Activated CD4-positive, alpha-beta T cell treated with anti-CD3 and anti-CD28 coated beads, Interleukin-2, amount 50 U/mL, for 4 hours (primary cell): ENCODE measurements around the gene UCK2.

Experiments
- DNase-seq, 2 experiments: peaks; one replicate each; pipeline ENCODE4 v3.0.0-alpha.2; 2020

The UCK2 gene

DNA sequence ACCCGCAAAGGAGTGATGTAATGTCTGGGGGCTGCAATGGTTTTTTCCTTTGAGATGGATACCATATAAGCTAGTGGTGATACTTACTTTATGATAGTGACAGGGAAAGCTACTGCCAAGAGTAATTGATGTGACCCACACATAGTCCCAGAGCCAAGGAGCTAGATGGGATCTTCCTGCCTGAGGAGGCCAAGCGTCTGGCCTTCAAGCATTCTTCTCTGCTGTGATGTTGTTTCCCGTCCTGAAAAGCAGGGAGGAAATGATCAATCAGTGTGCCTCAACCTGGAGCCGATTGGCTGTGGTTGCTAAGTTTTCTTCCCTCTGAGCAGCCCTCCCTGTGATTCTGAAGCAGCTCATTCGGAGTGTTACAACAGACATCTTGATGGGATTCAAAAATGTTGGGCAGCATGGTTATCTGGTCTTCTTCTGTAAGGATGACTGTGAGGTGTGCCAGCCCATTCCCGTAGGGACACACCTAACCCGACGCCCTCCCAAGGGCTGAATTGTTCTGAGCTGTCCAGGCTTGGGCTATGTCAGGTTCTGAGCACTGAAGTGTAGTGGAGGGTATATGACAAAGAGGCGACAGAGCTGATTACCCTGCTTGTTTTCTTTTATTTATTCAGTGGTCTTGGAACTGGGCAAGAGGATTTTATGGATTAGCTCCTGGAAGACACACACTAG is 56.7 kb downstream of the UCK2 start:
- no peak for DNase-seq

DNA sequence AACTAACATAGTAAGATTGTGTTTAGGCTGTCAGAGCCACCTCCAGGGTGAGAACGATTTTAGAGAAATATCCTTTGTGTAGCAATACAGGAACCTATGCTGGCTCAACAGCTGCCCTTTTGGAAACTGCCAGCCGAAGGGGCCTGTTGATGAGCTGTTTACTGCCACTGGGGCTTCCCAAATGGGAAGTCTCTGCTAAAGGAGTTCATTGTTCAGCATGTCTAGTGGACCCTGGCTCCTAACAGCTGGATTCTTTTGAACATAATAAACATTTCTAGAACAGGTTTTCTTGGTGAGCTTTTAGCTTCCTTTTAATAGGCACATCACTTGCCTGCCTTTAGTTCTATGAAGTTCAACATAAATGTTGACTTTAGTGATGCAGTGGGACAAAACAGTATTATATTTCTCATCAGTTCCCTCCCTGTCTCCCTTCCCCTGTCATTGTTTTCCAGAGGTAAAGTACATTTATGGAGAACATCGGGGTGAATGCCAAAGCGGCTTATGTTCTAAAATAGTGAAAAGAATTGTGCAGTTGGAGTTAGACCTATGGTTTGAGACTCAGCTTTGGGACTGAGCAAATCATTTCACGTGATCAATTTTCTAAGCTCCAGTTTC is 57.4 kb downstream of the UCK2 start:
- DNase-seq: no peak

DNA sequence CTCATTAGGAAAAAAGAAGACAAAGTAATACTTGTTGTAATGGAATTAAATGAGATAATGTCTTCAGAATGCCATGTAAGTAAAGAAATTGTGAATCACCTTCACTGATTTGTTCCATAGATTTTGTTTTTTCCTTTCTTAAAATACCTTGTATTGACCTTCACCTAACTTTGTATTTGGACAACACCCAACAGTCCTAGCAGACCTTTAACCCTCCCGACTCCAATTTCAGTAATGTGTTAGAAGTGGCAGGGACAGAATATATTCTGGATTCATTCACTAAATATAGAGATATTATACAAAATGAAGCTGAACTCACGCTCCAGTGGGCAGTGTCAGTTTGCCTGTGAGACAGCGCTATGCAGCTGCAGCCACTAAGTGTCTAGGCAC is 57.9 kb downstream of the UCK2 start:
- no peak for DNase-seq

DNA sequence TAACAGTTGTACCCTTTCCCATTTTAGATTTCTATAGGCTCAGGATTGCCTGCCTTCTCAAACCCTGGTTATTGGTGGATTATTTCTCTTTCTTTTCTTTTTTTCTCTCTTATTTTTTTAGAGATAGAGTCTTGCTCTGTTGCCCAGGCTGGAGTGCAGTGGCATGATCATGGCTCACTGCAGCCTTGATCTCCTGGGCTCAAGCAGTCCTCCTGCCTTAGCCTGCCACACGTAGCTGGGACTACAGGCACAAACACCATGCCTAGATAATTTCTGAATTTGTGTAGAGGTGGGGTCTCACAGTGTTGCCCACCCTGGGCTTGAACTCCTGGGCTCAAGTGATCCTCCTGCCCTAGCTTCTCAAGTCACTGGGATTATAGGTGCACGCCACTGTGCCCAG is 58.8 kb downstream of the UCK2 start:
- no peak for DNase-seq

DNA sequence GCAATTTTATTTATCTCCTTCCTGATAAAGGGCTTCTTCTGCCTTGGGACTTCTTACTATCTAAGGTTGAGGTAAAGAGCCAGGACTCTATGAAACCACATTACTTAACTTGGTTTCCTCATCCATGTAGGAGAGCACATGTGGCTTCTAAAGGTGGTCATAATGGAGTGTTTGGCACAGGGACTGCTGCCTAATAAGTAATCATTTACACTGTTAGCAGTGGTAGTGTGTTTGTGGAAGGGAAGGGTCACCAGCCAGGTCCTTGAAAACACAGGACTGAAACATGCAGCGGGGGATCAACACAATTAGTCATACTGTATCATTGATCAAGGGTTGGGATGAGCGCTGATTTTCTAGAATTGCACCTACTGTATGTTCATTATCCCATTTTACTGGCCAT is 59.6 kb downstream of the UCK2 start:
- no peak for DNase-seq

DNA sequence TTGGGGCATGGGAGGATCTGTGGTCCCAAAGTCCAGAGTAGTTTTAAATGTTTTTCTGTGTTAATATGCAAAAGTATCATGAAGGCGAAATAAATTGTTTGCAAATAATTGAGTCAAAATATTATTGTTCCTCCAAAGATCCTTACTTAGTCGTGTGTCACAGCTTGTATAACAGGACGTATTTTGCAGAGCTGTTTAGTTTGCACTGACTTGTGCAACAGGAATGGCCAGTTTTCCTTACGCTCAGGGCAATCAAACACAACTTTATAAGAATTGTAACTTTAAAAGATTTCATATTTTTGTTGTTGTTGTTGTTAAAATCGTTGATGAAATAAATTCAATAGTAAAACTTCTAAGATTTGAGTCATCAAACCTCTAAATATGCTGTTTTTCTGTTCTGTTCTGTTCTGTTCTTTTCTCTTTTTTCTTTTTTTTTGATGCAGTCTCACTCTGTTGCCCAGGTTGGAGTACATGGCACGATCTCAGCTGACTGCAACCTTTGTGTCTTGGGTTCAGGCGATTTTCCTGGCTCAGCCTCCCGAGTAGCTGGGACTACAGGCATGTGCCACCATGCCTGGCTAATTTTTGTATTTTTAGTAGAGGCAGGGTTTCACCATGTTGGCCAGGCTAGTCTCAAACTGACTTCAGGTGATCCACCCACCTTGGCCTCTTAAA is 60.6 kb downstream of the UCK2 start:
- no peak for DNase-seq

- no peak for DNase-seq
These were observed 61.1 kb downstream of the UCK2 start for GRCh38 chr1:165888552-165888920.

DNA sequence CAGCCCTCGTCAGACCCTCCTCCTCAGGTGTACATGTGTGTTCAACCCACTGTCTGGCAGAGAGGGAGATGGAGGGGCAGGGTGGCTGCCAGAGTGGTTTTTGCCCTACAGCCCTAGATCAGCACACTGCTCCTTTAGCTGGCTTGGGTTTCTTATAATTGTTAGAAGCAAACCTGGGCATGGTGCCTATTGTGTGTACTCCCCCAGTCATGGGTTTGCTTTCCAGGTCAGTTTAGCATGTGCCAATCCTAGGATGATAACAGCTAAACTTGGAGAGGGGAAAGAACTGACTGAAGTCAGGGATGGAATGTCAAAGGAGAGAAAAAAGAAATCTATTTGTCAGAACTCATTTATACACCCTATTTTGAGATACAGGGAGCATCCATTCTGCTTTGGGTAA is 63.3 kb downstream of the UCK2 start:
- no peak for DNase-seq

DNA sequence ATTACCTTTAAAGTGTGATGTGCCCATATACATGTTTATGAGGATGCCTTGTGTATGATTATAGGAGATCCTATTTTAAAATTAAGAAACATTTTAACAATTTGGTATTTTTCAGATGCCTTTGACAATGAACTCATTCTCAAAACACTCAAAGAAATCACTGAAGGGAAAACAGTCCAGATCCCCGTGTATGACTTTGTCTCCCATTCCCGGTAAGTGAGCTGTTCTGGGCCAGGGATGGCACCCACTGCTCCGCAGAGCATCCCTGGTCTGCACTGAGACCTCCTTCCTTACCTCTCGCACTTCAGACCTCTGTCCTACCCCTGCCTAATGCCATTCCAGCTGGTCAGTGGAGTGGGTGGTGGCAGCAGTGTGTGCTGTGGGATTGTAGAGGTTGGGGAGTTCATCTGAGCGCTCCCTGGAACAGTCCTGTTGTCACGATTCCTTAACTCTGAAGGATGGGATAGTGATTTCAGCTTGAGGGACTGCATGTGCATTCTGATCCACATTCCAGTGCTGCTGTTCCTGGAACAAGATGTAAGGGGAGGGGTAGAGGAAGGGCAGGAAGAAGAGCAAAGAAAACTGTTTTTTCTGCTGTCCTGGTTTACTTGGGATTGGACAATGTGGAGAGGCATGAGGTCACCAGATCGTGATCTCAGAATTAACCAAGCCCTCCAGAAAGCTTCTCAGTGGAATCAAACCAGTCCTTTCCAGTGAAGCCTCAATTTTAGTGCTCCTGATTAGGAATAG is 63.9 kb downstream of the UCK2 start:
- DNase-seq: no peak

DNA sequence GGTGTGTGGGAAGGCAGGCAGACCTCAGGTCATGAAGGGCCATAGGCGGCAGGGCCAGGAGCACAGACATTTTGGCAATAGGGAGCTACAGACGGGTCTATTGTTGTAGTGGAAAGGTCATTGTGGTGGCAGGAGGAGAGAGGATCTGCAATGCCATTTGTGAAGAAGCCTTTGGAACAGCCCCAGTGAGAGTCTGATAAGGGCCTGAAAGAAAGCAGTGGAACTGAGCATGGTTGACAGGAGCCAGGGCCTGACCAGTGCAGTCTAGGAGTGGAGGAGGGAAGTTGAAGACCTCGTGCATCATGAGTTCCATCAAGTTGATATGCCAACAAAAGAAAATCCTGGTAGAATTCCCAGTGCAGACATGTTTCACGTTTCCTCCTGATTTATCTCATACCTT is 65.5 kb downstream of the UCK2 start:
- no peak for DNase-seq

- no peak for DNase-seq
These were observed 66.1 kb downstream of the UCK2 start for GRCh38 chr1:165893507-165893906.

- DNase-seq: no peak
These were observed 67.2 kb downstream of the UCK2 start for GRCh38 chr1:165894591-165894990.

- DNase-seq: no peak
These were observed 68.0 kb downstream of the UCK2 start for GRCh38 chr1:165895451-165895871.

GRCh38 chr1:165896277-165896676 is 68.9 kb downstream of the UCK2 start:
- no peak for DNase-seq

- DNase-seq: no peak
These were observed 70.2 kb downstream of the UCK2 start for GRCh38 chr1:165897326-165898303.

GRCh38 chr1:165898837-165899236 is 71.4 kb downstream of the UCK2 start:
- DNase-seq: no peak

- no peak for DNase-seq
These were observed 72.1 kb downstream of the UCK2 start for GRCh38 chr1:165899461-165899941.

DNA sequence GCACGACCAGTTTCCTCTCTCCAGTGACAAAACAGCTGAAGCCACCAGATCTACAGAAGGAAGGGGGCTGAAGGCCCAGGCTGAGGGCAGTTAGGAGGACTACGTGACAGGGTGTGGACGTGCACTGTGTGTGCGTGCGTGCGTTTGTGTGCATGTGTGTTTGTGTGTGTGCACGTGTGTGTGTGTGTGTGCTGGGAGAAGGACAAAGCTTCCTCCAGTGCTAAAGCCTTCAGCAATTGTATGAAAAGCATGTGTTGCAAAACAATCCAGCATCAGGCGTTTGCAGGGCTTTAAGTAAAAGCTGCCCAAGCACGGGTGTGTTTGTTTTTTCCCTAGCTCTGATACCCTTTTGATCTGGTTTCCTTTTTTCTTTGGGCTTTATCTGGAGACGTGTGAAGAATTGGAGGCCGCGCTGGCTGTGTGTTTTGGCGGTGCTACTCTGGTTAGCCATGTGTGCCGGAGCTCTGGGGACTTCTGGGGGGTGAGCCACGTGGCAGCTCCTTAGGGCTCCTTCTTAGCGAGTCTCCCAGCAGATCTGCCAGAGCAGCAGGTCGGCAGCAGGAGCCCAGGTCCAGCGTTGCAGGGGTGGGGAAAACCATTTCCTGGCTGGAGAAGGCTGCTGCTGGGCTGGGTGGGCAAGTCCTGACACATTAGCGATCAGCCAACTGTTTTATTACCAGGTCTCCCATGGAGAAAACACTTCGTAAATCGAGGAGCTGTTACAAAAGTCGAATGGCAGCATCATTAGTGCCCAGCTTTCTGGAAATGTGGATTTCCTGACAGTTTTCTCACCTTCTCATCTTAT is 73.4 kb downstream of the UCK2 start:
- no peak for DNase-seq

DNA sequence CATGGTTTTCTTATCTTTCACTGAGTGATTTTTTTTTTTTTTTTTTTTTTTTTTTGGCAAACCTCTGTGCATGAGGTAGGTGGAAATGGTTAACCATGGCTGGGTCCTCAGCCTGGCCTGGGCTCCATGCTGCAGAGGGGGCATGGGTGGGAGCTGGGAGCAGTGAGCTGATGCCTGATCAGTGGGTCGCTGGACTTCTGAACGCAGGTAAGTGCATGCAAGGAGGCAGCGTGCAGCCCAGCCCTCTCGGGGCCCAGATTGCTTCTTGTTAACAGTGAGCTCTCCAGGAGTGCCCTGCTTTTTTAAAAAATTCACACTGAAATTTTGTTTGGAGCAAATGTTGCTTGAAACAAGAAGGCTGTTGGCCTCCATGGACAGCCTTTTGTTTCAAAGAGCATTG is 75.2 kb downstream of the UCK2 start:
- no peak for DNase-seq

DNA sequence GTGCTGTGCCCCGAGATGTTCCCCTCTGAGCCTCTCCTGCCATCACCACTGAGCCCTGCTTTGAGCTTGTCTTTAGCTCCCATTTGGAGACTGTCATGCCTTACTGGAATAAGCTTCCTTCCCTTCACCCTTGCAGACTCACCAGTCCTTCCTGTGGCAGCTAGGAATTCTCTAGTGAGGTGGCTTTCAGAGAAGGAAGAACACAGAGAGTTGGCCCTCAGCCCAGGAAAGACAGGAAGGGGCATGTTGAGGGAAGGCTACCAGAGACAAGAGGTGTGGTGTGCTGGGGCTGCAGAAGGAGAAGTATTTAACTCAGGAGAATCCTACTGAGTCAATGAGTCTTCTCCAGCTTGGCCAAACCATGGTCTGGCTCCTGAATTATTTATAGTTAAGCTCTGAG is 76.3 kb downstream of the UCK2 start:
- DNase-seq: no peak

GRCh38 chr1:165904948-165905347 is 77.5 kb downstream of the UCK2 start:
- no peak for DNase-seq

- no peak for DNase-seq
These were observed 78.4 kb downstream of the UCK2 start for GRCh38 chr1:165905853-165906252.
